Omental fat pad (tissue), 4 donors: Measurements from ENCODE around the gene BRINP1. TPM values are rescaled to one million over a fixed set of nuclear protein-coding genes. Genes with fewer than 3 reads are reported as not detected.
A peak's percentile ranks its signal among the peaks of the same experiment; 100 is the strongest.

Experiments
- ATAC-seq: fragments of 150-250 bp; one replicate; pipeline ENCODE4 v1.9.1; 2016; ENCODE audit warnings: mild to moderate bottlenecking, moderate library complexity; ENCODE audit not compliant: low FRiP score
- DNase-seq: peaks from one replicate; pipeline ENCODE4 v3.0.0-alpha.2; 2019; ENCODE audit warnings: low spot score
- total RNA-seq, 4 donors: library from RNA; depleted of rRNA; stranded (reverse); fragments of >200 nt; gene quantifications; one replicate each; pipeline ENCODE4 v1.1.0, GENCODE V29; 2016
- TF ChIP-seq, protein P1 (sequence below), 3 donors: fragments of 450-650 bp; IDR thresholded peaks; one replicate each; pipeline ENCODE4 v1.5.1; 2016 to 2017; ENCODE audit warnings: antibody characterized with exemption in 3 of 3, mild to moderate bottlenecking in 3 of 3, moderate library complexity in 2 of 3

Gene BRINP1, protein sequence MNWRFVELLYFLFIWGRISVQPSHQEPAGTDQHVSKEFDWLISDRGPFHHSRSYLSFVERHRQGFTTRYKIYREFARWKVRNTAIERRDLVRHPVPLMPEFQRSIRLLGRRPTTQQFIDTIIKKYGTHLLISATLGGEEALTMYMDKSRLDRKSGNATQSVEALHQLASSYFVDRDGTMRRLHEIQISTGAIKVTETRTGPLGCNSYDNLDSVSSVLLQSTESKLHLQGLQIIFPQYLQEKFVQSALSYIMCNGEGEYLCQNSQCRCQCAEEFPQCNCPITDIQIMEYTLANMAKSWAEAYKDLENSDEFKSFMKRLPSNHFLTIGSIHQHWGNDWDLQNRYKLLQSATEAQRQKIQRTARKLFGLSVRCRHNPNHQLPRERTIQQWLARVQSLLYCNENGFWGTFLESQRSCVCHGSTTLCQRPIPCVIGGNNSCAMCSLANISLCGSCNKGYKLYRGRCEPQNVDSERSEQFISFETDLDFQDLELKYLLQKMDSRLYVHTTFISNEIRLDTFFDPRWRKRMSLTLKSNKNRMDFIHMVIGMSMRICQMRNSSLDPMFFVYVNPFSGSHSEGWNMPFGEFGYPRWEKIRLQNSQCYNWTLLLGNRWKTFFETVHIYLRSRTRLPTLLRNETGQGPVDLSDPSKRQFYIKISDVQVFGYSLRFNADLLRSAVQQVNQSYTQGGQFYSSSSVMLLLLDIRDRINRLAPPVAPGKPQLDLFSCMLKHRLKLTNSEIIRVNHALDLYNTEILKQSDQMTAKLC
- under 1 TPM in 2 of 4 donors, not detected in 2; 0.24 to 0.37 TPM for total RNA-seq

GRCh38 chr9:119368681-119369581 lies at the start of gene BRINP1:
TSS of gene BRINP1 (minus strand) at chr9:119369435. CDS start at chr9:119313355, 56,080 bp downstream.
- no peak for DNase-seq
- ATAC-seq: peak; percentile 45

GRCh38 chr9:119418721-119419120 lies 49.5 kb upstream of the BRINP1 start:
- TF ChIP-seq, protein P1, sequence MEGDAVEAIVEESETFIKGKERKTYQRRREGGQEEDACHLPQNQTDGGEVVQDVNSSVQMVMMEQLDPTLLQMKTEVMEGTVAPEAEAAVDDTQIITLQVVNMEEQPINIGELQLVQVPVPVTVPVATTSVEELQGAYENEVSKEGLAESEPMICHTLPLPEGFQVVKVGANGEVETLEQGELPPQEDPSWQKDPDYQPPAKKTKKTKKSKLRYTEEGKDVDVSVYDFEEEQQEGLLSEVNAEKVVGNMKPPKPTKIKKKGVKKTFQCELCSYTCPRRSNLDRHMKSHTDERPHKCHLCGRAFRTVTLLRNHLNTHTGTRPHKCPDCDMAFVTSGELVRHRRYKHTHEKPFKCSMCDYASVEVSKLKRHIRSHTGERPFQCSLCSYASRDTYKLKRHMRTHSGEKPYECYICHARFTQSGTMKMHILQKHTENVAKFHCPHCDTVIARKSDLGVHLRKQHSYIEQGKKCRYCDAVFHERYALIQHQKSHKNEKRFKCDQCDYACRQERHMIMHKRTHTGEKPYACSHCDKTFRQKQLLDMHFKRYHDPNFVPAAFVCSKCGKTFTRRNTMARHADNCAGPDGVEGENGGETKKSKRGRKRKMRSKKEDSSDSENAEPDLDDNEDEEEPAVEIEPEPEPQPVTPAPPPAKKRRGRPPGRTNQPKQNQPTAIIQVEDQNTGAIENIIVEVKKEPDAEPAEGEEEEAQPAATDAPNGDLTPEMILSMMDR (IDR thresholded peaks at IDR 0.05): no peak
- DNase-seq: no peak
- ATAC-seq: no peak

More at GRCh38 chr9:119368681-119369581, at the start of gene BRINP1:
- TF ChIP-seq, protein P1 (IDR thresholded peaks at IDR 0.05): no peak

DNA sequence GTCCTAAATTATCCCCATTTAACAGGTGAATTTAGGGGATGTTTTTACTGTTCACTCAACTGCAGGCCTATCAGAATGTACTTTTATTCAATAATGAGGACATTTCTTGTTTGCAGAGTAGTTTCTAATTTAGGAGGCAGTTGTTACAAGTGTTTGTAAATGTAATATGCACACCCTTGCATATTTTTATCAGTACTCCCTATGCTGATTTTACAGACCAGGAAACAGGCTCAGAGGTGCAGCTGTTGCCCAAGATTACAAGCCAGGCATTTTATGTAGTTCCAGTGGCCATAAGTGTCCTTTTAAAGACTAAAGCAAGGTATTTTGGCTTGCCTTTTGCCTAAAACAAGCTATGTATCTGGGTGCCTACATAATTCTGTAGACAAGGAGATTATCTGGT lies 47.6 kb upstream of the BRINP1 start:
- DNase-seq (no peak), ATAC-seq (no peak)
- TF ChIP-seq, protein P1 (IDR thresholded peaks at IDR 0.05): no peak

- TF ChIP-seq, protein P1 (IDR thresholded peaks at IDR 0.05): no peak
Observed at GRCh38 chr9:119412399-119412798, 43.2 kb upstream of the BRINP1 start.

GRCh38 chr9:119409552-119409951 lies 40.3 kb upstream of the BRINP1 start:
- no peak for DNase-seq
- no peak for ATAC-seq
- TF ChIP-seq, protein P1 (IDR thresholded peaks at IDR 0.05): no peak

More at GRCh38 chr9:119412399-119412798, 43.2 kb upstream of the BRINP1 start:
- no peak for DNase-seq
- ATAC-seq: no peak

DNA sequence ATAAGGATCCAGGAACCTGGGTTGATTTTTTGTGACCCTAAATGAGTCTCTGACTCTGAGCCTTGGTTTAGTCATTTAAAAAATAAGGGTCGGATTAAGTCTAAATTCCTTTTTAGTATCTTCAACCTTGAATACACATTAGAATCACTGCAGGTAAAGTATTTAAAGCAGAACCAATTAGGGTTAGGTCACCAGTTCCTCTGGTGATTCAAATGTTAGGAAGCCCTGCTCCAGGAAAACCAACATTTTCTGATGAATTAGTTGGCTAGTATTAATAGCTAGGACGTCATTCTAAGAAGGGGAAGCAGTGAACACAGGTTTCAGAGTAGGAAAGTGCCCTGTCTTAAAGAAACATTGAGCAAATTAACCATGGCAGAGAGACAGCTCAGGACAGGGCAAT lies 31.4 kb upstream of the BRINP1 start:
- ATAC-seq: no peak
- DNase-seq: no peak
- TF ChIP-seq, protein P1 (IDR thresholded peaks at IDR 0.05): no peak
